CD4-positive, alpha-beta memory T cell (primary cell): ENCODE results near the gene ERCC5. TPM values are rescaled to one million over a fixed set of nuclear protein-coding genes. Genes with fewer than 3 reads are reported as not detected.

Source experiments
- CTCF ChIA-PET: fragments of 350-600 bp; sonication (Branson Sonifier 250); formaldehyde crosslinking; loops from one replicate; lab custom pipeline; 2021; ENCODE audit warnings: inconsistent platforms; ENCODE audit not compliant: partially characterized antibody; lab: Charles Lee
- POLR2A ChIA-PET: fragments of 350-600 bp; sonication (Branson Sonifier 250); formaldehyde crosslinking; loops from one replicate; lab custom pipeline; 2021; ENCODE audit not compliant: partially characterized antibody; lab: Charles Lee
- DNase-seq, 5 donors: peaks; one replicate each; pipeline versions ENCODE4 v3.0.0 to v3.0.0-alpha.2; 2020 to 2022; ENCODE audit warnings: mixed read lengths in 1 of 5
- H3K27ac ChIP-seq: one replicate; pipeline ENCODE4 v1.7.0; 2013; ENCODE audit warnings: low read depth, low read length
- H3K27me3 ChIP-seq: 2 replicates; pipeline ENCODE4 v1.7.0; 2013; ENCODE audit warnings: mild to moderate bottlenecking, low read length, moderate library complexity; ENCODE audit not compliant: insufficient read depth
- H3K36me3 ChIP-seq: 2 replicates; pipeline ENCODE4 v1.7.0; 2013; ENCODE audit warnings: mild to moderate bottlenecking, low read length, moderate library complexity; ENCODE audit not compliant: insufficient read depth
- H3K4me1 ChIP-seq: 2 replicates; pipeline ENCODE4 v1.7.0; 2013; ENCODE audit warnings: mild to moderate bottlenecking, low read length, moderate library complexity; ENCODE audit not compliant: insufficient read depth
- H3K4me3 ChIP-seq, 2 donors: one replicate each; pipeline ENCODE4 v1.7.0; 2013; ENCODE audit warnings: low read length in 2 of 2, mild to moderate bottlenecking in 1 of 2
- H3K9me3 ChIP-seq, 2 donors: one replicate each; pipeline ENCODE4 v1.7.0; 2013; ENCODE audit warnings: low read length in 2 of 2, control low read depth in 1 of 2; ENCODE audit not compliant: control insufficient read depth in 1 of 2
- H3K27ac Mint-ChIP-seq, 7 donors: one replicate each; pipeline ENCODE4 v1.8.0; 2020 to 2021; ENCODE audit warnings: mixed read lengths in 7 of 7, mild to moderate bottlenecking in 6 of 7, inconsistent platforms in 3 of 7, moderate library complexity in 3 of 7
- H3K27me3 Mint-ChIP-seq, 2 donors: one replicate each; pipeline ENCODE4 v1.8.0; 2020 to 2021; ENCODE audit warnings: mixed read lengths in 2 of 2
- H3K36me3 Mint-ChIP-seq, 2 donors: one replicate each; pipeline ENCODE4 v1.8.0; 2020 to 2021; ENCODE audit warnings: mixed read lengths in 2 of 2, inconsistent platforms in 1 of 2, mild to moderate bottlenecking in 1 of 2
- H3K4me1 Mint-ChIP-seq, 4 donors: one replicate each; pipeline ENCODE4 v1.8.0; 2020 to 2021; ENCODE audit warnings: mixed read lengths in 4 of 4, mild to moderate bottlenecking in 1 of 4
- H3K4me3 Mint-ChIP-seq, 8 donors: one replicate each; pipeline ENCODE4 v1.8.0; 2020 to 2021; ENCODE audit warnings: mixed read lengths in 8 of 8, mild to moderate bottlenecking in 7 of 8, moderate library complexity in 6 of 8, inconsistent platforms in 3 of 8
- H3K9me3 Mint-ChIP-seq, 8 donors: one replicate each; pipeline ENCODE4 v1.8.0; 2020 to 2021; ENCODE audit warnings: mixed read lengths in 8 of 8, mild to moderate bottlenecking in 5 of 8, inconsistent platforms in 3 of 8, moderate library complexity in 1 of 8
- intact Hi-C: fragments of 100-400 bp; cut with micrococcal nuclease; formaldehyde crosslinking; loops from one replicate; pipeline ENCODE4 v1.15.1; 2023
- polyA plus RNA-seq, 2 donors: library from polyadenylated mRNA; unstranded; fragments of 300-500 nt; fragmentation: Illumina TruSeq; gene quantifications; one replicate each; pipeline ENCODE4 v1.2.3, GENCODE V29; 2021
- total RNA-seq, 2 experiments: library from RNA; stranded (reverse); gene quantifications; one replicate each; pipeline ENCODE4 v1.2.3, GENCODE V29; 2021

ERCC5 gene
- total and polyA plus RNA-seq, 4 experiments from 2014 or later, result 23.6 to 136 (median 98.2) TPM

DNA sequence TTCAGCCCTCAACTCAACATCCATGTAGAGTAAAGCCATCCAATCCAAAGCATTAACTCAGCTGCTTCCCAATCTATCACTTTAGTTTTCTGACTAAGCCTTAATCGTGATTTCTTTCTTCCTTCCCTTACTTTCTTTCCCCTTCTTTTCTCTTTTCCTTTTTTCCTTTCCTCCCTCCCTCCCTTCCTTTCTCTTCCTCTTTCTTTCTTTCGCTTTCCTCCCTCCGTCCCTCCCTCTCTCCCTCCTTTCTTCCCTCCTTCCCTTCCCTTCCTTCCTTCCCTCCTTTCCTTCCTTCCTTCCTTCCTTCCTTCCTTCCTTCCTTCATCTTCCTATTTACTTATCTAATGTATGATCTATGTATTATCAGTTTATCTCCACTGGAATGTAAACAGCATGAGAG, 71.2 kb downstream of the ERCC5 start:
- intact Hi-C loops, result no loop called here
- H3K27me3 Mint-ChIP-seq, result peaks cover 19 to 41% of the 10 kb centered on the region in 2 donors
- H3K9me3 Mint-ChIP-seq, result peaks cover 0 to 2% (median 0%) of the 10 kb centered on the region in 8 donors
- H3K9me3 ChIP-seq, result no peaks in the 10 kb centered on the region
- no peaks in the 10 kb centered on the region for H3K36me3 ChIP-seq
- peaks cover 0 to 3% (median 0%) of the 10 kb centered on the region in 4 donors for H3K4me1 Mint-ChIP-seq
- H3K4me3 ChIP-seq, result no peak overlapping the region
- no peaks in the 10 kb centered on the region for H3K4me1 ChIP-seq
- POLR2A ChIA-PET, result no interaction called here
- no peaks in the 10 kb centered on the region for H3K36me3 Mint-ChIP-seq
- DNase-seq, result no peak
- no peak overlapping the region for H3K4me3 Mint-ChIP-seq
- H3K27ac ChIP-seq, result no peak overlapping the region
- CTCF ChIA-PET, result interaction anchor here (0.8 to 2.7 kb wide), 3 partner anchors 10 to 15 kb away, joined by 3 to 12 read pairs (median 5); no protein-coding TSS in a partner anchor
- H3K27me3 ChIP-seq, result no peaks in the 10 kb centered on the region
- no peak overlapping the region for H3K27ac Mint-ChIP-seq

GRCh38 chr13:102922184-102922583, 76.4 kb downstream of the ERCC5 start:
- Histone ChIP-seq H3K36me3 (no peaks in the 10 kb centered on the region), H3K27ac (no peak overlapping the region), H3K27me3 (no peaks in the 10 kb centered on the region), H3K4me3 (no peak overlapping the region), H3K4me1 (no peaks in the 10 kb centered on the region), H3K9me3 (no peaks in the 10 kb centered on the region)
- ChIA-PET CTCF (interaction anchor here (1.1 to 2.2 kb wide), 2 partner anchors 8 to 10 kb away, joined by 3 to 7 read pairs; no protein-coding TSS in a partner anchor), POLR2A (no interaction called here)
- intact Hi-C loops, result no loop called here
- Mint-ChIP-seq H3K27me3 (peaks cover 23 to 33% of the 10 kb centered on the region in 2 donors), H3K9me3 (peaks cover 0 to 7% (median 4%) of the 10 kb centered on the region in 8 donors), H3K4me1 (no peaks in the 10 kb centered on the region), H3K36me3 (no peaks in the 10 kb centered on the region), H3K4me3 (no peak overlapping the region), H3K27ac (no peak overlapping the region)
- DNase-seq, result no peak

Other genes starting within 250 kb of the ERCC5 start
- 100 to 1,000 TPM; 117 TPM for gene TPP2, start 249.0 kb upstream of the ERCC5 start, total RNA-seq
- gene TPP2, start 249.0 kb upstream of the ERCC5 start, polyA plus RNA-seq, result 10 to 100 TPM; 42.8 to 57.8 TPM
- gene METTL21C, start 151.0 kb upstream of the ERCC5 start, total RNA-seq, result not detected
- gene METTL21C, start 151.0 kb upstream of the ERCC5 start, polyA plus RNA-seq, result not detected
- gene TEX30, start 72.2 kb upstream of the ERCC5 start, total RNA-seq, result 1 to 10 TPM; 9.2 to 9.3 TPM
- 10 to 100 TPM; 20.0 to 20.8 TPM for gene TEX30, start 72.2 kb upstream of the ERCC5 start, polyA plus RNA-seq
- gene POGLUT2, start 47.1 kb upstream of the ERCC5 start, total RNA-seq, result 1 to 10 TPM; 1.2 to 1.3 TPM
- gene POGLUT2, start 47.1 kb upstream of the ERCC5 start, polyA plus RNA-seq, result 1 to 10 TPM in 1 of 2 donors, under 1 TPM in 1; 0.48 to 1.9 TPM
- 10 to 100 TPM in 1 of 2 experiments, 1 to 10 TPM in 1; 9.9 to 10.9 TPM for gene BIVM, start 46.9 kb upstream of the ERCC5 start, total RNA-seq
- gene BIVM, start 46.9 kb upstream of the ERCC5 start, polyA plus RNA-seq, result 1 to 10 TPM; 7.4 to 9.6 TPM
- gene SLC10A2, start 220.4 kb downstream of the ERCC5 start, total RNA-seq, result not detected
- gene SLC10A2, start 220.4 kb downstream of the ERCC5 start, polyA plus RNA-seq, result not detected